Chondrocyte (in vitro differentiated cells): ENCODE data around the gene ACP1. TPM values are rescaled to one million over a fixed set of nuclear protein-coding genes. Genes with fewer than 3 reads are reported as not detected.

Experiments
- DNase-seq: peaks from one replicate; pipeline ENCODE4 v3.0.0; 2021; ENCODE audit warnings: mixed read lengths, low spot score
- H3K27ac Mint-ChIP-seq: one replicate; pipeline ENCODE4 v1.8.0; 2021; ENCODE audit warnings: mild to moderate bottlenecking, moderate library complexity, mixed read lengths; ENCODE audit not compliant: unreplicated experiment
- H3K27me3 Mint-ChIP-seq: 2 replicates; pipeline ENCODE4 v1.8.0; 2021; ENCODE audit warnings: low read depth, mixed read lengths
- H3K36me3 Mint-ChIP-seq: 2 replicates; pipeline ENCODE4 v1.8.0; 2021; ENCODE audit warnings: low read depth, mixed read lengths
- H3K4me1 Mint-ChIP-seq: 2 replicates; pipeline ENCODE4 v1.8.0; 2021; ENCODE audit warnings: low read depth, mild to moderate bottlenecking, mixed read lengths
- H3K4me3 Mint-ChIP-seq: one replicate; pipeline ENCODE4 v1.8.0; 2021; ENCODE audit warnings: mild to moderate bottlenecking, moderate library complexity, mixed read lengths; ENCODE audit not compliant: unreplicated experiment
- H3K9me3 Mint-ChIP-seq: 2 replicates; pipeline ENCODE4 v1.8.0; 2021; ENCODE audit warnings: low read depth, mixed read lengths
- CTCF ChIP-seq: fragments of 200-600 bp; sonication (generic); IDR thresholded peaks from 2 replicates; pipeline ENCODE4 v1.5.0; 2021; ENCODE audit warnings: antibody characterized with exemption, mild to moderate bottlenecking, moderate library complexity
- long read RNA-seq: library from polyadenylated mRNA; stranded (forward); transcript quantifications from one replicate; pipeline ENCODE4 v2.0.0, GENCODE V29; 2021
- total RNA-seq: library from RNA; stranded (reverse); gene quantifications from 3 replicates; pipeline ENCODE4 v1.2.1, GENCODE V29; 2021

ACP1 gene
- 79.6 to 89.8 TPM (median 82.7 TPM) in 3 replicates for total RNA-seq
- long read RNA-seq, transcript ACP1-202 (6 exons, 1,552 nt) = minor isoform, 55 of 165 reads
- long read RNA-seq, transcript ACP1-209 (7 exons, 577 nt) = minor isoform, 29 of 165 reads
- long read RNA-seq, transcript ACP1-201 (6 exons, 1,549 nt) = major isoform, 69 of 165 reads
- long read RNA-seq, partial matches to known transcripts = 2 of 165 reads
- long read RNA-seq, other reads (novel, unspliced or antisense) = 7 of 165 reads

- peaks cover 5% of the 10 kb centered on the region for H3K36me3 Mint-ChIP-seq
- H3K4me1 Mint-ChIP-seq = peaks cover 49% of the 10 kb centered on the region
- peak within 1 kb of the TSS; percentile 96 for H3K27ac Mint-ChIP-seq
- peak within 1 kb of the TSS; percentile 92 for H3K4me3 Mint-ChIP-seq
- TF ChIP-seq CTCF = peak; percentile 22
- H3K9me3 Mint-ChIP-seq = no peaks in the 10 kb centered on the region
- H3K27me3 Mint-ChIP-seq = no peaks in the 10 kb centered on the region
- peak; percentile 98 for DNase-seq
Measured at GRCh38 chr2:264493-265468, at the start of gene ACP1. TSS of gene ACP1 (plus strand) at chr2:264947. CDS start at chr2:264965, 18 bp downstream.

GRCh38 chr2:216068-216467 is 48.7 kb upstream of the ACP1 start:
- Mint-ChIP-seq H3K27me3 (no peaks in the 10 kb centered on the region), H3K9me3 (peaks cover 12% of the 10 kb centered on the region), H3K4me1 (no peaks in the 10 kb centered on the region), H3K27ac (no peak overlapping the region), H3K4me3 (no peak overlapping the region), H3K36me3 (peaks cover 14% of the 10 kb centered on the region)
- DNase-seq = no peak
- TF ChIP-seq CTCF = no peak

GRCh38 chr2:223451-223850 is 41.3 kb upstream of the ACP1 start:
- peaks cover 43% of the 10 kb centered on the region for H3K36me3 Mint-ChIP-seq
- TF ChIP-seq CTCF = no peak
- no peaks in the 10 kb centered on the region for H3K9me3 Mint-ChIP-seq
- no peaks in the 10 kb centered on the region for H3K4me1 Mint-ChIP-seq
- DNase-seq = no peak
- no peak overlapping the region for H3K27ac Mint-ChIP-seq
- H3K4me3 Mint-ChIP-seq = no peak overlapping the region
- H3K27me3 Mint-ChIP-seq = no peaks in the 10 kb centered on the region

- no peak overlapping the region for H3K4me3 Mint-ChIP-seq
- peaks cover 46% of the 10 kb centered on the region for H3K36me3 Mint-ChIP-seq
- TF ChIP-seq CTCF = no peak
- H3K27ac Mint-ChIP-seq = no peak overlapping the region
- no peak for DNase-seq
- H3K4me1 Mint-ChIP-seq = no peaks in the 10 kb centered on the region
- no peaks in the 10 kb centered on the region for H3K9me3 Mint-ChIP-seq
- no peaks in the 10 kb centered on the region for H3K27me3 Mint-ChIP-seq
Measured at GRCh38 chr2:223971-224760, 40.6 kb upstream of the ACP1 start.

GRCh38 chr2:228115-228514 is 36.6 kb upstream of the ACP1 start:
- Mint-ChIP-seq H3K4me3 (no peak overlapping the region), H3K36me3 (peaks cover 47% of the 10 kb centered on the region), H3K9me3 (no peaks in the 10 kb centered on the region), H3K4me1 (peaks cover 3% of the 10 kb centered on the region), H3K27ac (no peak overlapping the region), H3K27me3 (no peaks in the 10 kb centered on the region)
- TF ChIP-seq CTCF = no peak
- no peak for DNase-seq
